ENCODE measurements around the gene AGAP1. TPM values are rescaled to one million over a fixed set of nuclear protein-coding genes. Genes with fewer than 3 reads are reported as not detected.

Gene AGAP1
- total RNA-seq, 4 donors from 2014 or later: 13.7 to 18.5 (median 17.1) TPM

DNA sequence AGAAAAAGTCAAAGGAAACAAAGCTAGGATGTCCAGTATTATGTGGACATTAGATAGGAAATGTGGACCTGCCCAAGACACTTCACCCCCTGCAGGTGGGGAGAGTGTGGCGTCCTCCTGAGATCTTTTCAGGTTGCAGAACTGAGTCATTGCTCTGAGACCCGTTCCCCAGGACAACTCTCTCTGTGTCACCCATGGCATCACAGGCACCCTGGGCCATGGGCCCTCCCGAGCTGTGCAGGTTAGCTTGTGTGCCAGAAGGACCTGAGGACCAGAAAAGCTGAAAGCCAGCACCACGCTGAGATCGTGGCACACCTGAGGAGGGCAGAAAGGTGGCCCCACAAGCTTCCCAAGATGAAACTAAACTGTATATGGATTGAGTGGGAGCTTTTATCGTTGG lies 229.5 kb downstream of the AGAP1 start:
- no peak for DNase-seq (ENCODE audit: low spot score in 2 of 2)
- WGBS, 2 donors: 89 to 96% methylated on average over 6 of the region's 6 CpGs
- no peak overlapping the region for H3K4me3 ChIP-seq (ENCODE audit: low read depth, poor library complexity, severe bottlenecking)
- intact Hi-C loops (cut with DNase I; ENCODE audit: low total_unique reads): no loop called here
- TF ChIP-seq, protein P1, sequence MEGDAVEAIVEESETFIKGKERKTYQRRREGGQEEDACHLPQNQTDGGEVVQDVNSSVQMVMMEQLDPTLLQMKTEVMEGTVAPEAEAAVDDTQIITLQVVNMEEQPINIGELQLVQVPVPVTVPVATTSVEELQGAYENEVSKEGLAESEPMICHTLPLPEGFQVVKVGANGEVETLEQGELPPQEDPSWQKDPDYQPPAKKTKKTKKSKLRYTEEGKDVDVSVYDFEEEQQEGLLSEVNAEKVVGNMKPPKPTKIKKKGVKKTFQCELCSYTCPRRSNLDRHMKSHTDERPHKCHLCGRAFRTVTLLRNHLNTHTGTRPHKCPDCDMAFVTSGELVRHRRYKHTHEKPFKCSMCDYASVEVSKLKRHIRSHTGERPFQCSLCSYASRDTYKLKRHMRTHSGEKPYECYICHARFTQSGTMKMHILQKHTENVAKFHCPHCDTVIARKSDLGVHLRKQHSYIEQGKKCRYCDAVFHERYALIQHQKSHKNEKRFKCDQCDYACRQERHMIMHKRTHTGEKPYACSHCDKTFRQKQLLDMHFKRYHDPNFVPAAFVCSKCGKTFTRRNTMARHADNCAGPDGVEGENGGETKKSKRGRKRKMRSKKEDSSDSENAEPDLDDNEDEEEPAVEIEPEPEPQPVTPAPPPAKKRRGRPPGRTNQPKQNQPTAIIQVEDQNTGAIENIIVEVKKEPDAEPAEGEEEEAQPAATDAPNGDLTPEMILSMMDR (IDR thresholded peaks at IDR 0.05): no peak
- no peak for TF ChIP-seq POLR2A (IDR thresholded peaks at IDR 0.05)

DNA sequence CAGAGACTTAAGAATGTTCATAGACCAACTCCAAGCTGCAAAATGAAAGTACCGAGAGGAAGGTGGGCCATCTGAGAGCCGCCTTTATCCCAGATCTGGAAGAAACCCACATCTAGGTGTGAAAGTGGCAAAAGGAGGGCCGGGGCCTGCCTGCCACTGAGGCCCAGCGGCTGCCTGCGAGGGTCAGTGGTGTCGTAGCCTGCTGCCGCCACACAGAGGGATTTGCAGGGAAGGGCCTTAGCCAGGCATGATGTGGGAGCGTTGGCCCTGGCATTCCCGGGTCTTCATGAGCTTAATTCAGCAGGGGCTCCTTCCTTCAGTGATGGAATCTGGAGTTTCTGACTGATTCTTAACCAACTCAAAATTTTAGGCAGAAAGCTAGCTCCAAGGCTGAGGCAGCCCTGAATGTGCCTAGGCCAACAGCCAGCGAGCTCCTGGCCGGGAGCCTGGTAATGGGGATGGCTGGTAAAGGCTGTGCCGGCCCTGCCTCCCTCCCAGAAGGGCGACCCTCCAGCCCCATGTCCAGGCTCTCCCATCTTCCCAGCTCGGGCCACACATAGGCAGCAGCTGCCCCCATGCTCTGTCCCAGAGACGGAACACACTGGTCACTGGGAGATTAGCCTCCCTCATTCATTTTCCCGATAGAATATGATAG lies 230.1 kb downstream of the AGAP1 start:
- DNase-seq (ENCODE audit: low spot score in 2 of 2): no peak
- no peak overlapping the region for H3K4me3 ChIP-seq (ENCODE audit: low read depth, poor library complexity, severe bottlenecking)
- intact Hi-C loops (cut with DNase I; ENCODE audit: low total_unique reads): no loop called here

DNA sequence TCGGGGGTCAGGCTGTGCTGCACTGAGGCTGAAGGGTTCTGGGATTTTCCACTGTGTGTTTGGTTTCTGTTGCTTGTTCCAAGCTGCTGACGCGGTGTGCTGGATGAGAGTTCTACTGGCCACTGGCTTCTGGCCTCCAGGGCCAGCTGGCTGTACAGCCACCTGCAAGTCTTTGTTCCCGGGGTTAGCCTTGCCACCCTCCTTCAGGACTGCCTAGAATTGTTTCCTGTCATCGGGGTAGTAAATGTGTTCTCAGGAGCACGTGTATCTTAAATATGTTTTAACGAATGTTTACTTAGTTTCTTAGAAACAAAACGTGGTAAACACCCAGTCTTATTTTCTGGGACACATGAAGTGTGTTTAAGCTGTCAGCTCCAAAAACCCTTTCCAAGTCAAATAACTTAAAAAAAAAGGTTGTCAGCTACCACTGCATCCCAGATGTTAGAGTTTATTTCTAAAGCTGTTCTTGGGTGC lies 231.2 kb downstream of the AGAP1 start:
- intact Hi-C loops (cut with DNase I; ENCODE audit: low total_unique reads): no loop called here
- no peak overlapping the region for H3K4me3 ChIP-seq (ENCODE audit: low read depth, poor library complexity, severe bottlenecking)
- DNase-seq (ENCODE audit: low spot score in 2 of 2): peak in 1 of 2 donors; percentile 39
- TF ChIP-seq, protein P1 (IDR thresholded peaks at IDR 0.05): no peak
- TF ChIP-seq POLR2A (IDR thresholded peaks at IDR 0.05): no peak
- WGBS, 2 donors: 36 to 41% methylated on average over 8 of the region's 8 CpGs

More for the DNA sequence above, 230.1 kb downstream of the AGAP1 start:
- WGBS, 2 donors: 74 to 80% methylated on average over 16 of the region's 16 CpGs
- TF ChIP-seq, protein P1 (IDR thresholded peaks at IDR 0.05): no peak
- TF ChIP-seq POLR2A (IDR thresholded peaks at IDR 0.05): no peak

DNA sequence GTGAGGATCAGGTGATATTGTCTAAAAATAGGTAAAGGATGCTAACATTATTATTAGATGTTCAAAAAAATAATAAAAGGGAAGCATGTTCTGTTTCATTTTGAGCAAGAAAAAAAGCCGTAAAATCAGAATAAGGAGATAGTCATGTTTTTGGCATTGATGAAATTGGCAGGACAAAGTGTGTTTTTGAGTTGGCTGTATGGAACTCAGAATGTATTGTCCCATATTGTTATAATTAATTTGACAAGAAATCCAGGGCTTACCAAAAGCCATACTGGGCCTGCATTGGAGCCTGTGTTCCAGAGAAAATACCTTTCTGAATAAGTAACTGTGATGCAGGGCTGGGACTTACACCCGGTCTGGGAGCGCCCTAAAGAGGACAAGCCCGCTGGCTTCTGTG lies 232.0 kb downstream of the AGAP1 start:
- WGBS, 2 donors: 65 to 73% methylated on average over 4 of the region's 4 CpGs
- no peak for TF ChIP-seq POLR2A (IDR thresholded peaks at IDR 0.05)
- TF ChIP-seq, protein P1 (IDR thresholded peaks at IDR 0.05): no peak
- intact Hi-C loops (cut with DNase I; ENCODE audit: low total_unique reads): no loop called here
- H3K4me3 ChIP-seq (ENCODE audit: low read depth, poor library complexity, severe bottlenecking): no peak overlapping the region
- DNase-seq (ENCODE audit: low spot score in 2 of 2): no peak

DNA sequence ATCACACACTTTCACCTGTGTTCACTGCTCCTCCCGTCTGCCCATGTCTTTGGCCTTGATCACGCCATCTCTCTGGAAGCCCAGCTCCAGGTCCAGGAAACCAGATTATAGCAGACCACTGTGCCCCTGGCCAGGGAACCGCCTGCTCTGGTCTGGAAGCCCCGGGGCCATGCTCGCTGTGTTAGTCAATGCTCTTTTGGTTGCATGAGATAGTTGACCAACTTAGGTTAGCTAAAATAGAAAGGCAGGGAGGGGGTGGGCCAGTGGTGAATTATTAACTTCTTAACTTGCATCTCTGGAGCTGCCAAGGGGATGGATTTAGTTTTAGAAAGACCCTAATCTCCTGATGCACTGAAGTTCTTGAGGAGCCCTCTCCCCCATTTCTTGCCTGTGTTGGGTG lies 232.7 kb downstream of the AGAP1 start:
- TF ChIP-seq POLR2A (IDR thresholded peaks at IDR 0.05): no peak
- TF ChIP-seq, protein P1 (IDR thresholded peaks at IDR 0.05): no peak
- WGBS, 2 donors: 90 to 99% methylated on average over 5 of the region's 5 CpGs
- DNase-seq (ENCODE audit: low spot score in 2 of 2): no peak
- intact Hi-C loops (cut with DNase I; ENCODE audit: low total_unique reads): no loop called here
- no peak overlapping the region for H3K4me3 ChIP-seq (ENCODE audit: low read depth, poor library complexity, severe bottlenecking)

DNA sequence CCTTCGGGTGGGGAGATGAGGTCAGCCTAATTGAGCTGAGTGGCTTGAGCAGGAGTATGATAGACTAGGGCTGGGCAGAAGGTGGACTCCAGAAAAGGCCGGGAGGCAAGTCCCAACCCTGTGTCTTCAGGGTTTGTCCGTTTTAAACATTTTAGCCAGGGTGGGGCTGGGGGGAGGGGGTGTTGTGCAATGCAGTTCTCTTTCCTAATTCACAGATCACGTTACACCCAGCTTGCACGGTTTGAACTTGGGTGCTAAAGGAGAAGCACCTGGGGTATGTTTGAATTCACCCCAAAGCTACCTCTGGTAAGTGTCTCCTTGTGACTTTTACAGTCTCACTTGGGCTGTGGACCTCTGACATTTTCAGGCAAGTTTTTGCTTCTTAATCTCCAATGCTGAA lies 233.3 kb downstream of the AGAP1 start:
- peak in 1 of 2 donors; percentile 65 for DNase-seq (ENCODE audit: low spot score in 2 of 2)
- TF ChIP-seq, protein P1 (IDR thresholded peaks at IDR 0.05): no peak
- TF ChIP-seq POLR2A (IDR thresholded peaks at IDR 0.05): no peak
- intact Hi-C loops (cut with DNase I; ENCODE audit: low total_unique reads): no loop called here

More for the DNA sequence above, 233.3 kb downstream of the AGAP1 start:
- no peak overlapping the region for H3K4me3 ChIP-seq (ENCODE audit: low read depth, poor library complexity, severe bottlenecking)
- WGBS, 2 donors: 40 to 68% methylated on average over 5 of the region's 5 CpGs
